ENCODE data around the gene KLHL11. TPM values are rescaled to one million over a fixed set of nuclear protein-coding genes. Genes with fewer than 3 reads are reported as not detected.

The KLHL11 gene
- total and polyA plus RNA-seq, 2 of the 8 experiments (the other 6 are each of a cell fraction or from before 2014, with no cell fraction given), result 4.2 to 13.7 TPM

DNA sequence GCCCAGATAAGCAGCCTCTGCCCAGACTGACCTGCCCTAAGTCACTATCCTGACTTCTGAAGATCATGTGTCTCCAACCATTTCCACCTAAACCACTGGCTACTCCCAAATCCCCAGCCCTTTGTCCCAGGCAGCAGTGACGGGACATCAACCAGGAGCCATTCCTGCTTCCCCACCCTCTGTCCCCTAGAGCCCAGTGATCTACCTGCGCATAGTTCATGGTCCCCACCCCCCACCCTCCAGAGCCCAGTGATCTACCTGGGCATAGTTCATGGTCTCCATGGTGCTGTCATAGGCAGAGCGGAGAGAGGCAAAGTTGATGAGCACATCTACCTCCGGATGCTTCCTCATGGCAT lies 26.8 kb upstream of the KLHL11 start:
- POLR2A ChIA-PET (ENCODE audit: partially characterized antibody), result interaction anchor here (1.8 to 6.0 kb wide), 2 partner anchors 17 to 22 kb away, joined by 4 to 33 read pairs; no protein-coding TSS in a partner anchor

More for the DNA sequence above, 26.8 kb upstream of the KLHL11 start:
- no peak overlapping the region for H2AFZ ChIP-seq (ENCODE audit: low read length)
- H3K23me2 ChIP-seq (ENCODE audit: low read depth, low read length), result no peaks in the 10 kb centered on the region
- H3K18ac ChIP-seq (ENCODE audit: extremely low read depth, low read length), result no peak overlapping the region
- peaks cover 52 to 95% (median 81%) of the 10 kb centered on the region in 4 experiments for H3K36me3 ChIP-seq (ENCODE audit: control insufficient read depth in 2 of 4, insufficient read depth in 4 of 4, low read length in 3 of 4)
- H2BK20ac ChIP-seq (ENCODE audit: low read length), result no peak overlapping the region
- H4K8ac ChIP-seq (ENCODE audit: extremely low read depth, insufficient read depth, low read length), result no peak overlapping the region
- CTCF ChIA-PET (ENCODE audit: partially characterized antibody), result interaction anchor here (0.9 to 1.3 kb wide), 3 partner anchors 72 to 155 kb away, joined by 3 to 5 read pairs (median 4); no protein-coding TSS in a partner anchor
- no peak overlapping the region for H2BK5ac ChIP-seq (ENCODE audit: low read depth, low read length)
- 89% methylated on average over 4 of the region's 4 CpGs; no CpG with 5 or more reads in 1 of the 2 experiments for WGBS, 2 experiments (ENCODE audit: extremely low coverage in 1 of 2, insufficient coverage in 1 of 2, insufficient read length in 1 of 2, insufficient replicate concordance in 2 of 2, low coverage in 1 of 2, low lambda C conversion rate in 2 of 2, missing lambda C conversion rate in 1 of 2)
- H3K4me1 ChIP-seq (replicated peaks in 1 of 4; ENCODE audit: control insufficient read depth in 3 of 4, insufficient read depth in 4 of 4, low read length in 3 of 4), result no peaks in the 10 kb centered on the region
- H3K4me2 ChIP-seq (ENCODE audit: insufficient read depth in 1 of 2, low read depth in 2 of 2, low read length in 2 of 2), result no peak overlapping the region
- H4K5ac ChIP-seq (ENCODE audit: insufficient read length, low read depth, low read length), result no peak overlapping the region
- no peaks in the 10 kb centered on the region; a peak in 1 of 4 replicates for H3K79me2 ChIP-seq (ENCODE audit: control insufficient read depth in 1 of 2, insufficient read depth in 2 of 2, low read length in 2 of 2)
- no peak overlapping the region for H3K4me3 ChIP-seq (ENCODE audit: extremely low read depth in 1 of 4, insufficient read depth in 2 of 4, low read depth in 3 of 4, low read length in 4 of 4)
- peaks cover 2 to 19% of the 10 kb centered on the region in 2 experiments for H4K20me1 ChIP-seq (replicated peaks in 1 of 2; ENCODE audit: control insufficient read depth in 1 of 2, insufficient read depth in 2 of 2, low read length in 2 of 2)
- no peaks in the 10 kb centered on the region; the same call in 1 of the 2 replicates for H3K79me1 ChIP-seq (ENCODE audit: low read depth, low read length)
- no peak overlapping the region for H2AK5ac ChIP-seq (ENCODE audit: low read depth, low read length)
- TF ChIP-seq MAFK (IDR thresholded peaks at IDR 0.05; ENCODE audit: low read depth, low read length), result no peak
- H3K23ac ChIP-seq (ENCODE audit: insufficient read length), result no peak overlapping the region
- DNase-seq (ENCODE audit: low read depth in 1 of 2, low spot score in 2 of 2), result no peak
- H3K27me3 ChIP-seq (replicated peaks in 1 of 4; ENCODE audit: control insufficient read depth in 3 of 4, extremely low read depth in 1 of 4, insufficient read depth in 3 of 4, low read length in 3 of 4), result no peaks in the 10 kb centered on the region
- no peak overlapping the region for H3K4ac ChIP-seq (replicated peaks; ENCODE audit: insufficient read length, low read depth, low read length)
- H2BK15ac ChIP-seq (ENCODE audit: low read length), result no peak overlapping the region
- no peak overlapping the region for H3K56ac ChIP-seq (replicated peaks; ENCODE audit: insufficient read length, low read depth, low read length)
- H3K27ac ChIP-seq (ENCODE audit: low read depth, low read length), result no peak overlapping the region
- no peaks in the 10 kb centered on the region for H3K9me3 ChIP-seq (ENCODE audit: insufficient read depth in 2 of 2, low read depth in 1 of 2, low read length in 1 of 2)
- no peak for FAIRE-seq
- H3K14ac ChIP-seq (ENCODE audit: insufficient read length), result no peak overlapping the region
- H2BK12ac ChIP-seq (ENCODE audit: low read depth, low read length), result no peak overlapping the region
- no peak overlapping the region for H3K9ac ChIP-seq (replicated peaks in 1 of 4; ENCODE audit: extremely low read depth in 1 of 4, low read depth in 3 of 4, low read length in 3 of 4)
- no peak overlapping the region for H2BK120ac ChIP-seq (replicated peaks; ENCODE audit: low read depth, low read length)
- H4K91ac ChIP-seq (replicated peaks; ENCODE audit: insufficient read length, low read length), result no peak overlapping the region

All from H1 (cell line).